ENCODE data around the gene AKT3.

DNA sequence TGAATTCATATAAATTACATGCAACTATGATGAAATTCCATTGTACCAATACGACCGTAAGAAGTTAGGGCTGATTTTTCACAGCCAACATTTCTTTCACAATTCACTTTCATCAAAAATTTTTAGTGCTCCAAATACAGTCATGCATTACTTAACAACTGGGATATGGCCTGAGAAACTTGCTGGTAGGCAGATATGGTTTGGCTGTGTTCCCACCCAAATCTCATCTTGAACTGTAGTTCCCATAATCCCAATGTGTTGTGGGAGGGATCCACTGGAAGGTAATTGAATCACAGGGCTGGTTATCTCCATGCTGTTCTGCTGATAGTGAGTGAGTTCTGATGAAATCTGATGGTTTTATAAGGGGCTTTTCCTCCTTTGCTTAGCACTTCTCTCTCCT is 244.4 kb downstream of the AKT3 start:
- TF ChIP-seq, protein P1, sequence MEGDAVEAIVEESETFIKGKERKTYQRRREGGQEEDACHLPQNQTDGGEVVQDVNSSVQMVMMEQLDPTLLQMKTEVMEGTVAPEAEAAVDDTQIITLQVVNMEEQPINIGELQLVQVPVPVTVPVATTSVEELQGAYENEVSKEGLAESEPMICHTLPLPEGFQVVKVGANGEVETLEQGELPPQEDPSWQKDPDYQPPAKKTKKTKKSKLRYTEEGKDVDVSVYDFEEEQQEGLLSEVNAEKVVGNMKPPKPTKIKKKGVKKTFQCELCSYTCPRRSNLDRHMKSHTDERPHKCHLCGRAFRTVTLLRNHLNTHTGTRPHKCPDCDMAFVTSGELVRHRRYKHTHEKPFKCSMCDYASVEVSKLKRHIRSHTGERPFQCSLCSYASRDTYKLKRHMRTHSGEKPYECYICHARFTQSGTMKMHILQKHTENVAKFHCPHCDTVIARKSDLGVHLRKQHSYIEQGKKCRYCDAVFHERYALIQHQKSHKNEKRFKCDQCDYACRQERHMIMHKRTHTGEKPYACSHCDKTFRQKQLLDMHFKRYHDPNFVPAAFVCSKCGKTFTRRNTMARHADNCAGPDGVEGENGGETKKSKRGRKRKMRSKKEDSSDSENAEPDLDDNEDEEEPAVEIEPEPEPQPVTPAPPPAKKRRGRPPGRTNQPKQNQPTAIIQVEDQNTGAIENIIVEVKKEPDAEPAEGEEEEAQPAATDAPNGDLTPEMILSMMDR (IDR thresholded peaks at IDR 0.05) = no peak
- TF ChIP-seq POLR2A (IDR thresholded peaks at IDR 0.05) = no peak

Data from esophagus squamous epithelium (tissue), 4 donors.